ENCODE results near the gene JMJD1C. TPM values are rescaled to one million over a fixed set of nuclear protein-coding genes. Genes with fewer than 3 reads are reported as not detected.

JMJD1C gene
- total RNA-seq (2022; extraction: Qiagen RNA extraction) = 15.5 to 22.6 TPM (median 17.6 TPM) in 5 replicates

GRCh38 chr10:63465293-63466143, at the start of gene JMJD1C:
JMJD1C (minus strand) TSS chr10:63465977; CDS start chr10:63465662, 315 bp downstream.

GRCh38 chr10:63133056-63133820, 332.5 kb downstream of the JMJD1C start, which contains the start of gene NRBF2:
NRBF2 (plus strand) TSS chr10:63133328; CDS start chr10:63133471, 143 bp downstream.

Other genes starting within 250 kb of the JMJD1C start
- 14.4 to 18.6 TPM (median 15.7 TPM) in 5 replicates for gene REEP3, start 55.4 kb upstream of the JMJD1C start, total RNA-seq (2022; extraction: Qiagen RNA extraction)

Measured in A549 treated with AZD2906 at 1 μM for 4 hours (cell line).